Measurements from ENCODE around the gene LIN9. TPM values are rescaled to one million over a fixed set of nuclear protein-coding genes. Genes with fewer than 3 reads are reported as not detected.

Gene LIN9
- total and polyA plus RNA-seq, 2 of the 13 experiments (the other 11 are each of a cell fraction or from before 2014, with no cell fraction given), result 3.0 to 10.0 TPM

GRCh38 chr1:226217273-226217672 lies 91.7 kb downstream of the LIN9 start (continued):
- no peak for TF ChIP-seq TBX2 (CRISPR knock-in tag; IDR thresholded peaks at IDR 0.05; ENCODE audit: borderline replicate concordance)
- TF ChIP-seq ZBTB26 (CRISPR knock-in tag; IDR thresholded peaks at IDR 0.05; ENCODE audit: borderline replicate concordance), result no peak
- no peak for TF ChIP-seq ZFP82 (CRISPR knock-in tag; IDR thresholded peaks at IDR 0.05; ENCODE audit: borderline replicate concordance)
- TF ChIP-seq CBX2 (IDR thresholded peaks at IDR 0.05; ENCODE audit: low read depth, low read length), result no peak
- no peak for TF ChIP-seq CBX2 (CRISPR knock-in tag; IDR thresholded peaks at IDR 0.05; ENCODE audit: low read depth)
- TF ChIP-seq MAF1 (CRISPR knock-in tag; IDR thresholded peaks at IDR 0.05; ENCODE audit: borderline replicate concordance), result no peak
- no peak for TF ChIP-seq ONECUT2 (CRISPR knock-in tag; IDR thresholded peaks at IDR 0.05)
- TF ChIP-seq MTF1 (CRISPR knock-in tag; IDR thresholded peaks at IDR 0.05), result no peak
- no peak for TF ChIP-seq ZNF569 (CRISPR knock-in tag; IDR thresholded peaks at IDR 0.05; ENCODE audit: borderline replicate concordance)
- TF ChIP-seq ZNF274 (CRISPR knock-in tag; IDR thresholded peaks at IDR 0.05), result no peak
- no peak for TF ChIP-seq ZNF317 (CRISPR knock-in tag; IDR thresholded peaks at IDR 0.05)
- no peak for TF ChIP-seq ZNF687 (CRISPR knock-in tag; IDR thresholded peaks at IDR 0.05)
- 0 out of 2 replicates have a peak, but pooled peaks have one; percentile 17 for TF ChIP-seq ELF3 (CRISPR knock-in tag; IDR thresholded peaks at IDR 0.05)
- TF ChIP-seq HDAC6 (IDR thresholded peaks at IDR 0.05; ENCODE audit: low read depth, low read length), result no peak
- no peak for TF ChIP-seq TBX3 (IDR thresholded peaks at IDR 0.05; ENCODE audit: borderline replicate concordance)
- TF ChIP-seq ZNF609 (CRISPR knock-in tag; IDR thresholded peaks at IDR 0.05; ENCODE audit: borderline replicate concordance), result no peak
- TF ChIP-seq ZNF343 (CRISPR knock-in tag; IDR thresholded peaks at IDR 0.05), result no peak
- TF ChIP-seq ZFX (CRISPR knock-in tag; IDR thresholded peaks at IDR 0.05; ENCODE audit: low read depth), result peak; percentile 24; the same call in 1 of the 2 replicates
